ENCODE data around the gene PTPRM. TPM values are rescaled to one million over a fixed set of nuclear protein-coding genes. Genes with fewer than 3 reads are reported as not detected.

Gene PTPRM
- total and polyA plus RNA-seq, 2 donors (not counting 3 experiments of a cell fraction or from before 2014, with no cell fraction given), result 37.4 to 43.7 TPM

GRCh38 chr18:7721532-7721931, 154.4 kb downstream of the PTPRM start:
- Histone ChIP-seq H3K27me3 (ENCODE audit: control insufficient read depth in 2 of 2, insufficient read depth in 2 of 2, low read length in 2 of 2) (no peaks in the 10 kb centered on the region), H3K27ac (ENCODE audit: insufficient read depth, low read depth, low read length) (no peak overlapping the region), H3K79me2 (ENCODE audit: control insufficient read depth, insufficient read depth, low read length) (no peaks in the 10 kb centered on the region), H4K20me1 (replicated peaks; ENCODE audit: control insufficient read depth, extremely low read depth, insufficient read depth, low read length) (no peaks in the 10 kb centered on the region), H3K9ac (replicated peaks; ENCODE audit: extremely low read depth, insufficient read depth, low read length) (no peak overlapping the region), H3K36me3 (ENCODE audit: control insufficient read depth in 2 of 2, extremely low read depth in 1 of 2, insufficient read depth in 2 of 2, low read length in 2 of 2) (no peaks in the 10 kb centered on the region), H3K9me1 (replicated peaks; ENCODE audit: control insufficient read depth, extremely low read depth, insufficient read depth, low read length) (no peaks in the 10 kb centered on the region), H3K4me1 (ENCODE audit: control insufficient read depth, extremely low read depth, insufficient read depth, low read length) (no peaks in the 10 kb centered on the region), H3K4me2 (ENCODE audit: insufficient read depth, low read length) (no peak overlapping the region), H3K9me3 (replicated peaks; ENCODE audit: control insufficient read depth, insufficient read depth, low read length) (no peaks in the 10 kb centered on the region), H3K4me3 (replicated peaks in 1 of 3; ENCODE audit: insufficient read depth in 1 of 3, low read depth in 1 of 3, low read length in 3 of 3) (no peak overlapping the region), H2AFZ (ENCODE audit: low read depth, low read length) (no peak overlapping the region)
- dilution Hi-C loops (cut with MboI; ENCODE audit: extremely low pct_ligation_motif_present, low sequenced_read_pairs) (no loop called here), intact Hi-C loops (cut with micrococcal nuclease) (no loop called here)
- ChIA-PET POLR2A (interaction anchor here (0.6 kb wide), 1 partner anchor 966 kb away, joined by 3 read pairs; no protein-coding TSS in a partner anchor), CTCF (no interaction called here)
- DNase-seq (ENCODE audit: low read depth, low spot score), result no peak
- TF ChIP-seq GATA2 (IDR thresholded peaks at IDR 0.05; ENCODE audit: insufficient read depth, insufficient read length, low read depth, low read length) (no peak), CTCF (IDR thresholded peaks at IDR 0.05; ENCODE audit: extremely low read depth in 1 of 2, insufficient read depth in 1 of 2, low read depth in 1 of 2, low read length in 2 of 2) (no peak), POLR2AphosphoS5 (IDR thresholded peaks at IDR 0.05; ENCODE audit: insufficient read depth, low read depth, low read length) (no peak), MYC (IDR thresholded peaks at IDR 0.05; ENCODE audit: low read depth, low read length) (no peak), JUN (IDR thresholded peaks at IDR 0.05; ENCODE audit: borderline replicate concordance, insufficient read depth, insufficient read length, low read depth) (no peak), MAX (IDR thresholded peaks at IDR 0.05; ENCODE audit: insufficient read depth, insufficient read length) (no peak), POLR2A (IDR thresholded peaks at IDR 0.05; ENCODE audit: low read depth, low read length) (no peak), FOS (IDR thresholded peaks at IDR 0.05; ENCODE audit: borderline replicate concordance, insufficient read depth, low read length) (no peak), EZH2 (IDR thresholded peaks at IDR 0.05; ENCODE audit: borderline replicate concordance, low read depth, low read length, severe bottlenecking) (no peak)
- FAIRE-seq, result no peak
- BruUV-seq (replicated peaks), result no TSS peak

All from endothelial cell of umbilical vein (primary cell).